ENCODE measurements around the gene EMC10. TPM values are rescaled to one million over a fixed set of nuclear protein-coding genes. Genes with fewer than 3 reads are reported as not detected.

Gene EMC10
- polyA plus RNA-seq, 2 of the 4 experiments (the other 2 are of a cell fraction): 52.8 to 147 TPM

DNA sequence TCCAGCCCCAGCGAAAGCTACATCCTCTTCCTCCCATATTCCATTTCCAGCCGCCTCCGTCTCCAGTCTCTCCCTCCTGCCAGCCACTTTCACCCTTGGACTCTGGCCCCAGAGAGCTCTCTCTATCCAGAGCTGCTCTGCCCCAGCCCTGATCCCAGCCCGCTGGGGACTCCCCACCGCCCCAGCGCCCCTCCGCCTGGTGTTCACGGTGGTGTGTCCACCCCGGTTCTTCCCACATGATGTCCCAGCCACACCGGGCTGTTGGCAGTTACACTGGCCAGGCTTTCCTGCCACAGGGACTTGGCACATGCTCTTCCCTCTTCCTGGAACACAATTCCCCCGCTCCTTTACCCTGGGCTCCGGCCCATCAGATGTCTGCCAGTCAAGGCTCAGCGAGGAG lies 11.3 kb upstream of the EMC10 start (continued):
- no peak for TF ChIP-seq BHLHE40 (IDR thresholded peaks at IDR 0.05; ENCODE audit: low read depth, low read length)

DNA sequence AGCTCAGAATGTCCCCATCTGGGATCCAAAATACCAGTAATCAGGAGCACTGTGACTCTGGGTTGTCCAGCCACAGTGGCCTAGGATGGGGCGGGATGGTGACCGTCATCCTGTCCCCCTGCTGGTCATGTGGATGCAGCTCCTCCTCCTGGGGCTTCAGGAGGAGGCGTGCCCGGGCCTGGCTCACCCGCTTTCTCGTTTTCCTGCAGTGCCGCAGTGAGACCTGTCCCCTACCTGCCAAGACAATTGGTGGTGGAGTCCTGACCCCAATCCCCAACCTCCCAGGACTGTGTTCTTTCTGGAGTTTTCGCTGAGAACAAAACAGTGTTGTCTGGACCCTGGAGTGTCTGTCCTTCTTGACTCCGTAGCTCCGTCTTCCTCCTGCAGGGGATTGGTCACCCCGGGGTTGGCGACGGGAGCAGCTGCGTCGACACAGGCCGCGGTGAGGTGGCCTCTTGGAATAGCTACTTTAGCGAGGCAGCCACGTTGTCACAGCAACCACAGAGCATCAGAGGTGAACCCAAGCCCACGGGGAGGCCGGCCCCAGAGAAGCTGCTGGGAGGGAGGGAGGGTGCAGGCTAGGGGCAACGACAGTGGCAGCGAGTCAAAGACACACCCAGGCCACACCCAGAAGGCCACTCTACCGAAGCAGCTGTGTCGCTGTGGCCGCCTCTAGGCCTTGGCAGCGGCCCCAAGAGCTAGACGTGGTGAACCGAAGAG lies 10.2 kb upstream of the EMC10 start:
- H3K9me3 ChIP-seq: no peaks in the 10 kb centered on the region
- POLR2A ChIA-PET: interaction anchor here (0.5 to 2.2 kb wide), 2 partner anchors 30 to 97 kb away, joined by 5 to 6 read pairs; no protein-coding TSS in a partner anchor
- no peak for FAIRE-seq
- H3K27ac ChIP-seq: 0 out of 6 replicates have a peak overlapping the region, but pooled peaks of 1 of the 2 experiments have one; percentile 4
- CTCF ChIA-PET: interaction anchor here (0.6 to 7.5 kb wide), 15 partner anchors 8 to 318 kb away, joined by 3 to 175 read pairs (median 4); partner anchors contain the start of gene NAPSA
- WGBS (ENCODE audit: missing lambda C conversion rate): 64% methylated on average over 18 of the region's 29 CpGs
- DNase-seq (ENCODE audit: low read depth in 1 of 2, low spot score in 1 of 2): peak; percentile 49 to 64
- no peaks in the 10 kb centered on the region for H3K4me1 ChIP-seq
- ATAC-seq: peak; percentile 41 to 74; a peak in 4 of 6 replicates
- TF ChIP-seq, protein P1, sequence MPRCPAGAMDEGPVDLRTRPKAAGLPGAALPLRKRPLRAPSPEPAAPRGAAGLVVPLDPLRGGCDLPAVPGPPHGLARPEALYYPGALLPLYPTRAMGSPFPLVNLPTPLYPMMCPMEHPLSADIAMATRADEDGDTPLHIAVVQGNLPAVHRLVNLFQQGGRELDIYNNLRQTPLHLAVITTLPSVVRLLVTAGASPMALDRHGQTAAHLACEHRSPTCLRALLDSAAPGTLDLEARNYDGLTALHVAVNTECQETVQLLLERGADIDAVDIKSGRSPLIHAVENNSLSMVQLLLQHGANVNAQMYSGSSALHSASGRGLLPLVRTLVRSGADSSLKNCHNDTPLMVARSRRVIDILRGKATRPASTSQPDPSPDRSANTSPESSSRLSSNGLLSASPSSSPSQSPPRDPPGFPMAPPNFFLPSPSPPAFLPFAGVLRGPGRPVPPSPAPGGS (IDR thresholded peaks at IDR 0.05): no peak
- TF ChIP-seq HOXA7 (CRISPR knock-in tag; IDR thresholded peaks at IDR 0.05) (no peak), TFCP2L1 (CRISPR knock-in tag; IDR thresholded peaks at IDR 0.05) (no peak), CBX2 (IDR thresholded peaks at IDR 0.05; ENCODE audit: borderline replicate concordance, low read depth) (no peak)
- no peak overlapping the region for H3K4me3 ChIP-seq
- no peak overlapping the region for H3K4me2 ChIP-seq

- DNase-seq (ENCODE audit: low read depth in 1 of 2, low spot score in 1 of 2) (no peak), FAIRE-seq (no peak), ATAC-seq (no peak)
- H3K4me1 ChIP-seq: no peaks in the 10 kb centered on the region
- no peak for TF ChIP-seq CBX8 (IDR thresholded peaks at IDR 0.05)
- TF ChIP-seq RAD21 (conservative IDR thresholded peaks at IDR 0.05 in 1 of 2, IDR thresholded peaks at IDR 0.05 in 1 of 2): no peak
- TF ChIP-seq KDM5A (IDR thresholded peaks at IDR 0.05): no peak
- TF ChIP-seq USF2 (IDR thresholded peaks at IDR 0.05): no peak
- H3K4me2 ChIP-seq: no peak overlapping the region
- ChIA-PET CTCF (interaction anchor here (0.6 to 7.5 kb wide), 9 partner anchors 8 to 1100 kb away, joined by 3 to 175 read pairs (median 5); partner anchors contain the start of gene NAPSA), POLR2A (no interaction called here)
- H3K4me3 ChIP-seq: no peak overlapping the region
- H3K9me3 ChIP-seq: no peaks in the 10 kb centered on the region
- no peak overlapping the region for H3K27ac ChIP-seq
- WGBS (ENCODE audit: missing lambda C conversion rate): 85% methylated on average over 11 of the region's 11 CpGs
Measured at GRCh38 chr19:50466706-50467039, 9.6 kb upstream of the EMC10 start.

- ChIA-PET CTCF (interaction anchor here (0.8 to 3.1 kb wide), 3 partner anchors 11 to 110 kb away, joined by 5 to 23 read pairs (median 7); no protein-coding TSS in a partner anchor), POLR2A (no interaction called here)
- no peaks in the 10 kb centered on the region for H3K9me3 ChIP-seq
- no peak for TF ChIP-seq POLR2A (IDR thresholded peaks at IDR 0.05; ENCODE audit: low read length)
- TF ChIP-seq, protein P2, sequence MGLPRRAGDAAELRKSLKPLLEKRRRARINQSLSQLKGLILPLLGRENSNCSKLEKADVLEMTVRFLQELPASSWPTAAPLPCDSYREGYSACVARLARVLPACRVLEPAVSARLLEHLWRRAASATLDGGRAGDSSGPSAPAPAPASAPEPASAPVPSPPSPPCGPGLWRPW (IDR thresholded peaks at IDR 0.05): no peak
- TF ChIP-seq BHLHE40 (IDR thresholded peaks at IDR 0.05; ENCODE audit: low read depth, low read length): no peak
- no peak for TF ChIP-seq HOXB13 (CRISPR knock-in tag; IDR thresholded peaks at IDR 0.05; ENCODE audit: low read depth)
- TF ChIP-seq TP53 (CRISPR knock-in tag; IDR thresholded peaks at IDR 0.05): no peak
- no peak for TF ChIP-seq HOXA7 (CRISPR knock-in tag; IDR thresholded peaks at IDR 0.05)
- TF ChIP-seq CEBPB (IDR thresholded peaks at IDR 0.05): no peak
- TF ChIP-seq ZFP36 (IDR thresholded peaks at IDR 0.05; ENCODE audit: borderline replicate concordance, partially characterized antibody): no peak
- TF ChIP-seq, protein P3, sequence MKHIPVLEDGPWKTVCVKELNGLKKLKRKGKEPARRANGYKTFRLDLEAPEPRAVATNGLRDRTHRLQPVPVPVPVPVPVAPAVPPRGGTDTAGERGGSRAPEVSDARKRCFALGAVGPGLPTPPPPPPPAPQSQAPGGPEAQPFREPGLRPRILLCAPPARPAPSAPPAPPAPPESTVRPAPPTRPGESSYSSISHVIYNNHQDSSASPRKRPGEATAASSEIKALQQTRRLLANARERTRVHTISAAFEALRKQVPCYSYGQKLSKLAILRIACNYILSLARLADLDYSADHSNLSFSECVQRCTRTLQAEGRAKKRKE (CRISPR knock-in tag; IDR thresholded peaks at IDR 0.05; ENCODE audit: low read depth): no peak
- no peak for TF ChIP-seq GATA3 (IDR thresholded peaks at IDR 0.05; ENCODE audit: borderline replicate concordance)
- TF ChIP-seq, protein P4, sequence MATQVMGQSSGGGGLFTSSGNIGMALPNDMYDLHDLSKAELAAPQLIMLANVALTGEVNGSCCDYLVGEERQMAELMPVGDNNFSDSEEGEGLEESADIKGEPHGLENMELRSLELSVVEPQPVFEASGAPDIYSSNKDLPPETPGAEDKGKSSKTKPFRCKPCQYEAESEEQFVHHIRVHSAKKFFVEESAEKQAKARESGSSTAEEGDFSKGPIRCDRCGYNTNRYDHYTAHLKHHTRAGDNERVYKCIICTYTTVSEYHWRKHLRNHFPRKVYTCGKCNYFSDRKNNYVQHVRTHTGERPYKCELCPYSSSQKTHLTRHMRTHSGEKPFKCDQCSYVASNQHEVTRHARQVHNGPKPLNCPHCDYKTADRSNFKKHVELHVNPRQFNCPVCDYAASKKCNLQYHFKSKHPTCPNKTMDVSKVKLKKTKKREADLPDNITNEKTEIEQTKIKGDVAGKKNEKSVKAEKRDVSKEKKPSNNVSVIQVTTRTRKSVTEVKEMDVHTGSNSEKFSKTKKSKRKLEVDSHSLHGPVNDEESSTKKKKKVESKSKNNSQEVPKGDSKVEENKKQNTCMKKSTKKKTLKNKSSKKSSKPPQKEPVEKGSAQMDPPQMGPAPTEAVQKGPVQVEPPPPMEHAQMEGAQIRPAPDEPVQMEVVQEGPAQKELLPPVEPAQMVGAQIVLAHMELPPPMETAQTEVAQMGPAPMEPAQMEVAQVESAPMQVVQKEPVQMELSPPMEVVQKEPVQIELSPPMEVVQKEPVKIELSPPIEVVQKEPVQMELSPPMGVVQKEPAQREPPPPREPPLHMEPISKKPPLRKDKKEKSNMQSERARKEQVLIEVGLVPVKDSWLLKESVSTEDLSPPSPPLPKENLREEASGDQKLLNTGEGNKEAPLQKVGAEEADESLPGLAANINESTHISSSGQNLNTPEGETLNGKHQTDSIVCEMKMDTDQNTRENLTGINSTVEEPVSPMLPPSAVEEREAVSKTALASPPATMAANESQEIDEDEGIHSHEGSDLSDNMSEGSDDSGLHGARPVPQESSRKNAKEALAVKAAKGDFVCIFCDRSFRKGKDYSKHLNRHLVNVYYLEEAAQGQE (IDR thresholded peaks at IDR 0.05): no peak
- no peak for TF ChIP-seq E2F6 (IDR thresholded peaks at IDR 0.05; ENCODE audit: borderline replicate concordance, low read depth)
- no peak for TF ChIP-seq MYC (IDR thresholded peaks at IDR 0.05; ENCODE audit: borderline replicate concordance, low read length)
- no peak for TF ChIP-seq HOXB5 (CRISPR knock-in tag; IDR thresholded peaks at IDR 0.05)
- no peak for TF ChIP-seq RCOR1 (IDR thresholded peaks at IDR 0.05; ENCODE audit: low read depth, low read length)
Measured at GRCh38 chr19:50467566-50467965, 8.7 kb upstream of the EMC10 start.

More at GRCh38 chr19:50467566-50467965, 8.7 kb upstream of the EMC10 start:
- 77% methylated on average over 18 of the region's 18 CpGs for WGBS (ENCODE audit: missing lambda C conversion rate)
- DNase-seq (ENCODE audit: low read depth in 1 of 2, low spot score in 1 of 2): no peak
- no peak overlapping the region for H3K27ac ChIP-seq
- H3K4me1 ChIP-seq: no peaks in the 10 kb centered on the region
- H3K4me2 ChIP-seq: no peak overlapping the region
- no peak overlapping the region for H3K4me3 ChIP-seq
- FAIRE-seq: no peak
- no peak for ATAC-seq
